ENCODE data around the gene RAB10. TPM values are rescaled to one million over a fixed set of nuclear protein-coding genes. Genes with fewer than 3 reads are reported as not detected.

The RAB10 gene
- total and polyA plus RNA-seq, 4 donors, result 26.6 to 52.2 (median 41.6) TPM

GRCh38 chr2:26144953-26145680, 111.2 kb downstream of the RAB10 start:
- peak overlapping the region in 1 of 2 donors; percentile 47 for H3K9ac ChIP-seq (ENCODE audit: low read depth in 1 of 2, low read length in 2 of 2)
- TF ChIP-seq FOXA1 (IDR thresholded peaks at IDR 0.05), result no peak
- TF ChIP-seq ZBTB33 (IDR thresholded peaks at IDR 0.05), result no peak
- TF ChIP-seq, protein P1, sequence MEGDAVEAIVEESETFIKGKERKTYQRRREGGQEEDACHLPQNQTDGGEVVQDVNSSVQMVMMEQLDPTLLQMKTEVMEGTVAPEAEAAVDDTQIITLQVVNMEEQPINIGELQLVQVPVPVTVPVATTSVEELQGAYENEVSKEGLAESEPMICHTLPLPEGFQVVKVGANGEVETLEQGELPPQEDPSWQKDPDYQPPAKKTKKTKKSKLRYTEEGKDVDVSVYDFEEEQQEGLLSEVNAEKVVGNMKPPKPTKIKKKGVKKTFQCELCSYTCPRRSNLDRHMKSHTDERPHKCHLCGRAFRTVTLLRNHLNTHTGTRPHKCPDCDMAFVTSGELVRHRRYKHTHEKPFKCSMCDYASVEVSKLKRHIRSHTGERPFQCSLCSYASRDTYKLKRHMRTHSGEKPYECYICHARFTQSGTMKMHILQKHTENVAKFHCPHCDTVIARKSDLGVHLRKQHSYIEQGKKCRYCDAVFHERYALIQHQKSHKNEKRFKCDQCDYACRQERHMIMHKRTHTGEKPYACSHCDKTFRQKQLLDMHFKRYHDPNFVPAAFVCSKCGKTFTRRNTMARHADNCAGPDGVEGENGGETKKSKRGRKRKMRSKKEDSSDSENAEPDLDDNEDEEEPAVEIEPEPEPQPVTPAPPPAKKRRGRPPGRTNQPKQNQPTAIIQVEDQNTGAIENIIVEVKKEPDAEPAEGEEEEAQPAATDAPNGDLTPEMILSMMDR (IDR thresholded peaks at IDR 0.05; ENCODE audit: low read depth, low read length, missing input control), result peak; percentile 86
- peak; percentile 93 to 95 for TF ChIP-seq RAD21 (IDR thresholded peaks at IDR 0.05)
- H3K4me3 ChIP-seq (ENCODE audit: low read depth in 1 of 3, low read length in 3 of 3), result no peak overlapping the region
- H3K27me3 ChIP-seq (ENCODE audit: control insufficient read depth in 4 of 4, insufficient read depth in 4 of 4, low read length in 3 of 4), result peaks cover 0 to 2% (median 0%) of the 10 kb centered on the region in 4 donors
- H3K36me3 ChIP-seq (ENCODE audit: control insufficient read depth in 4 of 4, insufficient read depth in 3 of 4, low read depth in 1 of 4, low read length in 3 of 4), result no peaks in the 10 kb centered on the region
- DNase-seq (ENCODE audit: low spot score), result peak; percentile 72
- no peak overlapping the region for H3K27ac ChIP-seq (ENCODE audit: low read depth in 1 of 2, low read length in 2 of 2)
- no peaks in the 10 kb centered on the region for H3K9me3 ChIP-seq (ENCODE audit: control insufficient read depth in 4 of 4, low read length in 3 of 4)
- H3K4me1 ChIP-seq (ENCODE audit: control insufficient read depth in 4 of 4, insufficient read depth in 4 of 4, low read length in 3 of 4), result no peaks in the 10 kb centered on the region
- 21% methylated on average over 11 of the region's 11 CpGs for WGBS

GRCh38 chr2:26148501-26148900, 114.6 kb downstream of the RAB10 start:
- TF ChIP-seq TAF1 (conservative IDR thresholded peaks at IDR 0.05), result no peak
- no peak for TF ChIP-seq RXRA (IDR thresholded peaks at IDR 0.05)
- TF ChIP-seq FOXA2 (IDR thresholded peaks at IDR 0.05), result no peak
- no peak for TF ChIP-seq JUND (IDR thresholded peaks at IDR 0.05)
- no peak for TF ChIP-seq REST (IDR thresholded peaks at IDR 0.05)
- TF ChIP-seq RAD21 (IDR thresholded peaks at IDR 0.05), result no peak
- no peak for TF ChIP-seq ATF3 (IDR thresholded peaks at IDR 0.05)
- TF ChIP-seq FOXA1 (IDR thresholded peaks at IDR 0.05), result no peak
- TF ChIP-seq NR2F2 (IDR thresholded peaks at IDR 0.05), result no peak
- TF ChIP-seq, protein P2, sequence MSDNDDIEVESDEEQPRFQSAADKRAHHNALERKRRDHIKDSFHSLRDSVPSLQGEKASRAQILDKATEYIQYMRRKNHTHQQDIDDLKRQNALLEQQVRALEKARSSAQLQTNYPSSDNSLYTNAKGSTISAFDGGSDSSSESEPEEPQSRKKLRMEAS (IDR thresholded peaks at IDR 0.05), result no peak
- TF ChIP-seq HNF4A (conservative IDR thresholded peaks at IDR 0.05), result no peak
- TF ChIP-seq, protein P1 (IDR thresholded peaks at IDR 0.05; ENCODE audit: low read depth, low read length, missing input control), result no peak
- no peak for TF ChIP-seq GABPA (IDR thresholded peaks at IDR 0.05 in 1 of 2, conservative IDR thresholded peaks at IDR 0.05 in 1 of 2)
- no peak for TF ChIP-seq HNF4G (IDR thresholded peaks at IDR 0.05)
- no peak for TF ChIP-seq YY1 (IDR thresholded peaks at IDR 0.05)
- no peak for TF ChIP-seq ZBTB33 (IDR thresholded peaks at IDR 0.05)
- no peak for TF ChIP-seq SP1 (IDR thresholded peaks at IDR 0.05)
- no peak for TF ChIP-seq EGR1 (IDR thresholded peaks at IDR 0.05; ENCODE audit: low read depth in 2 of 2)
- H3K9ac ChIP-seq (ENCODE audit: low read depth in 1 of 2, low read length in 2 of 2), result no peak overlapping the region
- no peaks in the 10 kb centered on the region for H3K36me3 ChIP-seq (ENCODE audit: control insufficient read depth in 4 of 4, insufficient read depth in 3 of 4, low read depth in 1 of 4, low read length in 3 of 4)
- DNase-seq (ENCODE audit: low spot score), result no peak
- no peak overlapping the region for H3K27ac ChIP-seq (ENCODE audit: low read depth in 1 of 2, low read length in 2 of 2)
- WGBS, result 44% methylated on average over 2 of the region's 2 CpGs
- no peaks in the 10 kb centered on the region for H3K4me1 ChIP-seq (ENCODE audit: control insufficient read depth in 4 of 4, insufficient read depth in 4 of 4, low read length in 3 of 4)
- H3K27me3 ChIP-seq (ENCODE audit: control insufficient read depth in 4 of 4, insufficient read depth in 4 of 4, low read length in 3 of 4), result peaks cover 0 to 2% (median 0%) of the 10 kb centered on the region in 4 donors
- H3K9me3 ChIP-seq (ENCODE audit: control insufficient read depth in 4 of 4, low read length in 3 of 4), result no peaks in the 10 kb centered on the region
- no peak overlapping the region for H3K4me3 ChIP-seq (ENCODE audit: low read depth in 1 of 3, low read length in 3 of 3)

Measured in liver (tissue), 9 donors.